Measurements from ENCODE around the gene CABLES1.

CABLES1 gene

DNA sequence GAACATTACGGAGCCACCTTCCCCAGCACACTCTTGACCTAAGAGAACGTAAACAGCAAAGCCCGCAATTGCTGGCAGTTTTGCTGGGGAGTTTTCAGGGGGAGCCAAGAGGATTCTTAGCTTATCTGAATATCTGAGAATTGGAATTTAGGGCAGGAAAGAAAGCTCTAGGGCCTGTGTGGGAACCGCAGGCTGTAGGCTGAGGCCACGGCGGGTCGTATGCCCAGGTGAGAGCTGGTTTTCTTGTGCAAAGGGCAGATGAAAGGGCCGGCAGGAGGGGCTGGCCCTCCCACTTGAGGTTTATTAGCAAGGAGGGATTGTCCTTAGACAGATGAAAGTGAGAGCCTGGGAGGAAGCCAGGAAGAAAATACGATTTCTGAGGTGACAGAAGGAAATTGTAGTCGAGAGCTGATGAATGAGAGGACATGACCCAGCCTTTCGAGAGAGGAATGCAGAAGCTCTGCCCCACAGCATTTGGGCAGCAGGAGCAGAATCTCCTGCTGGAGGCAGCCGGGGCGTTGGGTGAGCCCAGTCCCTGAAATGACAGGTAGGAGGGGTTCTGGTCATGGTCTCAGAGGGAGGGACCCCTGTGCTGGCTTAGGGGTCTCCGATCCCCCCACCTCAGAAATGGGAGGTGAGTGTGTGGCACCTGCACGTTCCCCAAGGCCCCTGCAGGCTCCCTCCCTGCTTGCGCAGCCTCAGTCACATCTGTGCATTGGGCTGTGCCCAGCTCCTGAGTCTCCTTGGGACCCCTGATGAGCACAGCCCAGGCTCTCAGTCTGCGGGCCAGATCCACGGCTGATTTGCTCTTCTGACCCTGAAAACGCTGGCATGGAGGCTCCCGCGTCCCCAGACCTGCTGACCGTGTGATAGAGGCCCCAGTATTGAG is 61.1 kb downstream of the CABLES1 start:
- no peak for DNase-seq

DNA sequence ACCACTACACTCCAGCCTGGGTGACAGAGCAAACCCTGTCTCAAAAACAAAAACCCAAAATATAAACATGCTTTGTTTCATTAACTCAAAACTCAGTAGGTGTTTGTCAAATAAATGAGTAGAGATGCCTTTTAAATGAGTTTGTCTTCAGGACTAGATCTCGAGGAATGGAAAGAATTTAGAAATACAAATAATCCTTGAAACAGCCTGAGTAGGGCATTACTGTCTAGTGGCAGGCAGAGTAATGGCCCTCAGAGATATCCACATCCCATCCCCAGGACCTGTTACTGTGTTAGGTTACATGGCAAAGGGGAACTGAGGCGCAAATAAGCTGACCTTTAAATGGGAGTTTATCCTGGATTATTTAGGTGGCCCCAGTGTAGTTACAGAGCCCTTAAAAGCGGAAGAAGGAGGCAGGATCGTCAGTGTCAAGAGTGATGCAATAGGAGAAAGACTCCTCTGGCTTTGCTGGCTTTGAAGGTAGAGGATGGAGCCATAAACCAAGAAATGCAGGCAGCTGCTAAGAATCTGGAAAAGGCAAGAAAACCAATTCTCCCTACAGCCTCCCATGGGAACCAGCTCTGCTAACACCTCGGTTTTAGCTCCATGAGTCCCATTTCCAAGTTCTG is 63.0 kb downstream of the CABLES1 start:
- no peak for DNase-seq

DNA sequence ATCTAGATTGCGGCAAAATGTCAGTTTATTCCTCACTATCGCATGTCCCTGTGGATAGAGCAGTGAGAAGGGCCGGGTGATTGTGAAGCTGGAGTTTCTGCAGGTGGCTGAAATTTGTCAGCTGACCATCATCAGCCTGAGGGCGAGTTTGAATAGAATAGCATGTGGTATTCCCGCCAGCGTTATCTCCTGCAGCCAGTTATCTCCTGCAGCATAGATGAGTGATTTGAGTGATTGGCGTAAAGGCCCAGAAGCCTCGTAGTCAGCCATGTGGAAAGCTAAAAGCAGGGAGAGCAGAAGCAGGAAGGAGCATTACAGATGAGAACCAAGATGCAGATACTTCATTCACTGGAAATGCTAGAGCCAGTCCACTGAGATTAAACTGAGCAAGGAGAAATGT is 65.5 kb downstream of the CABLES1 start:
- DNase-seq = no peak

DNA sequence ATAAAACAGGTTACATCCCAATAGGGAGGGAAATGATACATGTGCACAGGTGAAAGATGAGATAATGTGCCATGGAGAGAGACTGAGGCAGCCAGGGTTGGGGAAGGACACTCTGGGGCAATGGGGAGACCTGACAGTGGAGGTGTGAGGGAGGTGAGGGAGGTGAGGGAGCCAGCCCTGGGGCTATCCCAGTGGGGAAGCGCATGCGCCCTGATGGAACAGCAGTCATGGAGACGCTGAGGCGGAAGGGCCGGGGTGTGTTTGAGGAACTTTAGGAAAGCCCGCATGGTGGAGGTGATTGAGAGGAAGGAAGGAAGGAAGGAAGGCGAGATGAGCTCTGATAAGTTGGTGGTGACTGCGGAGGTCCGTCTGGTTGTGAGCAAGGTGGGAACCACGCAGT is 66.5 kb downstream of the CABLES1 start:
- DNase-seq = no peak

DNA sequence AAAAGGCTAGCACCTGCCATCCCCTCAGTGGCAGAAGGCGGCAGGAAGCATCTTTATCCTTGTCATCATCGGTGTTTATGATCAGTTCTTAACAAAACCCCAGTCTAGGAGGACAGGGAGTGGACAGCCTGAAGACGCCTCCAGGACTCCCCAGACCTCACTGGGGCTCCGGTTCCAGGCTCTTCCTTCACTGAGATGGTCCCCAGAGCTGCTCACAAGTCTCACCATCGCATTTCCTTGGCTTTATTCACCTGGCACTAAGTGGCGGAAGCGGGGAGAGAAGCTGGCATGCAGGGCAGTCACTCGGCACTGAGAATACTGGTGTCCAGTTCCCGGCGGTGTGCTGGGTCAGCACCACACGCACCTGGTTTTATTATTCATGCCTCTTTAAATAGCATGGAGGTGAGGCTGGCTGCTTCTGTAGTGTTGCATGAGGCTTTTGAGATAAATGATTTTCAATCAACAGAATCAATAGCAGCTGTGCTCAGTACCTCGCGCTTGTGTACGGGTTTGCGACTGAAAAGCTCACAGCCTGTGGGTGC is 68.7 kb downstream of the CABLES1 start:
- DNase-seq = no peak

DNA sequence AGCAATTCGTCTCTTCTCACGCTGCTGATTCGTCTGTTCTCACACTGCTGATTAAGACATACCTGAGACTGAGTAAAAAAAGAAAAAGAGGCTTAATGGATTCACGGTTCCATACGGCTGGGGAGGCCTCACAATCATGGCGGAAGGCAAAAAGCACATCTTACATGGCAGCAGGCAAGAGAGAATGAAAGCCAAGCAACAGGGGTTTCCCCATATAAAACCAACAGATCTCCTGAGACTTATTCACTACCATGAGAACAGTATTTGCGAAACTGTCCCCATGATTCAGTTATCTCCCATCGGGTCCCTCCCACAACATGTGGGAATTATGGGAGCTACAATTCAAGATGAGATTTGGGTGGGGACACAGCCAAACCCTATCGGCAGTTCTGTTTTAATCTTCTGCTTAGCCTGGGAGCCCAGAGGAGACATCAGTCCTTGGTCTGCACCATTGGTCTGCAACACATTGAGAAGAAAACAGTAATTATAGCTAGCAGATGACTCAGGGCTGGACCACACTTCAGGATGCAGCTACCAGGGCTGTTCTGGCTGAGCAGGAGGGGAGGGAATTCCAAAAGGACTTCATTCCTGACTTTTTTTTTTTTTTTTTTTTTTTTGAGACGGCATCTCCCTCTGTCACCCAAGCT is 69.4 kb downstream of the CABLES1 start:
- DNase-seq = no peak

DNA sequence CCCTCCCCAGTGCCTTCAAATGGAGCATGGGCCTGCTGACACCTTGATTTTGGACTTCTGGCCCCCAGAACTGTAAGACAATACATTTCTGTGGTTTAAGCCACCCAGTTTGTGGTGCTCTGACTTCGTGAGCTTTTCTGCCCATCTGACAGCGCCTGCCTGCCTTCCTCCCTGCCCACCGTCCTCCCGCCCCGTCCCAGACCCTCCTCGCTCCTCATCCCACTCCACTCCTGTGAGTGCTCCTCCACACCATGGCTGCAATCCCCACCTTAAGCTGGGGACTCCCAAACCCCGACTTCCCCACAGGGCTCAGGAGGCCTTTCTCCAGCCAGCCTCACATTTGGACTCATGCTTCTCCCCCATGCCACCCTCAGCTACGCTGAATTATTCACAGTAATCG is 70.7 kb downstream of the CABLES1 start:
- DNase-seq = no peak

DNA sequence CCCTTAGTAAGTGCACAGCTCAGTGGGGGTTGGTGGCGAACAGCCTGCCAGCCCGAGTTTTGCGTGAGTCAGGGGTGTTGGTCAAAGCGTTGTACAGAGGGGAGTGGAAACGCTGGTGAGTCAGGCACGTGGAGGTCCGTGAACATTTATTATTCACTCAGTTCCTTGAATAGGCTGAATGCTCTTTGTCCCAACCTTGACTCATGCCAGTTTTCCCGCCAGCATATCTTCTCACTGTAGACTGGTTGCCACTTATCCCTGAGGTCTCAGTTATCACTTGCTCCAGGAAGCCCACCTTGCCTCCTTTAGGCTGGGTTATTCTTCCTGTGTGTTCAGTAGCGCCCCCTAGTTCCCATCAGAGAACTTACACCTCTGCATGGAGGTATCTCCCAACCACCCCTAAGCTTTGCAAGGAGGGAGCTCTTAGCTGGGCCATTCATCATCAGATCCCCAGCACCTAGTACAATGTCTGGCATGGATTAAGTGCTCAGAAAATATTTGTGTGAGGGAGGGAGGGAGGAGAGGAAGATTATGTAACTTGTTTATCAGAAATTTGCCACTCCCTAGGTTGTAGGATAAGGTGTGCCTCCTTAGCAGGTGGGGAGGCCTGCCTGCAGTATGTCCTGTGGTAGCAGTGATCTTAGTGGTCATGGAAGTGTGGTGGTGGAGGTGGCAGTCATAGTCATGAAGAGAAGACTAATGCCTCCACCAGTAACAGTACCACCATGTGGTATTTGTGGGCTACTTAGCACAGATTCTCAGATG is 72.1 kb downstream of the CABLES1 start:
- DNase-seq = no peak

DNA sequence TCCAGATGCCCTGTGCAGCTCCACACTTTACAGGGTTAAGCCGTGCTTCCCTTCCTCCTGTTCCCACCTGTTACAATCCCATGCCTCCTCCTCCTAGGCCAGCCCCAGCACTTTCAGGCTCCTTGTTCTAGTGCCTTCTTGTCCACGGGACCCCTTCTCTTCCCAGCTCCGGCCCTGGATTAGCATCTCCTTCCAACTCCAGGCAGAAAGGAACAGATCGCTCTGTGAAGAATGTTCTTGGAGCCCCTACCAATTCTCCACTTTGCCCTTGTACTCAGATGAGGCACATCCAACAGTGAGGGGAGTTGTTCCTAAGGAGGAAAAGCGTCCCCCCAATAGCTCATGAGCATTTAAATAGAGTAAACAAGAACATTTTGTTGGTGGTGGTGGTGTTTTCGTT is 72.7 kb downstream of the CABLES1 start:
- no peak for DNase-seq

DNA sequence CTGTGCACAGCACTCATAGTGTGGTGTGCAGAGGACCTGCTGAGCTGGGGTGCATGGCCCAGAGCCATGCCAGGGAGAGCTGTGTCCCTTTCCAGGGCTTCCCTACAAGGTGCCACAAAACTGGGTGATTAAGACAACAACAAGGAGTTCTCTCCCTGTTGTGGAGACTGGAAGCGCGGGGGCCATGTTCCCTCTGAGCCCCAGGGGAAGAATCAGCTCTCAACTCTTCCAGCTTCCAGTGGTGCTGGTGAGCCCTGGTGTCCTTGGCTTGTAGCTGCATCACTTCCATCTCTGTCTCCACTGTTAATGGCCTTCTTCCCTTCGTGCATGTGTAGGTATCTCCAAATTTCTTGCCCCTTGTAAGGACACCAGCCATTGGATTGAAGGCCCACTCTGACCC is 73.3 kb downstream of the CABLES1 start:
- no peak for DNase-seq

DNA sequence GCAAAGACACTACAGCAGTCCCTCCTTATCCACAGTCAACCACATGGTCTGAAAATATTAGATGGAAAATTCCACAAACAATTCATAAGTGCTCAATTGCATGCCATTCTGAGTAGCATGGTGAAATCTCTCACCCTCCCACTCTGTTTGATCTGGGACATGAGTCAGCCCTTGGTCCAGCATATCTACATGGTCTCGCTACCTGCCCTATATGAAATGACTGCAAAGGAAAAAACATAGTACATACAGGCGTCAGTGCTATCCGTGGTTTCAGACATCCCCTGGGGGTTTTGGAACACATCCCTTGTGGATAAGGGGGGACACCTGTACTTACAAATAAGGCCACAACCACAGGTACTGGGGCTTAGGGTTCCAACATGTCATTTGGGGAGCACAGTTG is 73.7 kb downstream of the CABLES1 start:
- peak; percentile 20 for DNase-seq

DNA sequence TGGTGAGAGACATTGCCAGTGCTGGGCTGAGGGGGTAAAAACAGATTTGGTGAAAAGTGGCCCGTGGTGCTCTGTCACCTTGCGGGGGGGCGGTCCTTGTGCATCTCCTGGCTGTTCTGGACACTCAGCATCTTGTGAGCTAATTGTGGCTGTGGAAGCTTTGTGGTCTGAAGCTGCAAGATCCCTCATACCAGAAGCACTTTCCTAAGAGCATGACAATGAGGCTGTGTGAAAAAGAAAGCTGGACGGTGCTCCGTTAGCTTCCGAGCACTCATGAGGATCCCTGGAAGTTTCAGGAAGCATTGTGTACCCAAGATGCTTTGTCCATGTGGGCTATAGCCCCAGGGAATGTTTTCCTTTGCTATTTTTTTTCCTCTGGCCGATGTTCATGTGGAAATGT is 74.5 kb downstream of the CABLES1 start:
- DNase-seq = no peak

DNA sequence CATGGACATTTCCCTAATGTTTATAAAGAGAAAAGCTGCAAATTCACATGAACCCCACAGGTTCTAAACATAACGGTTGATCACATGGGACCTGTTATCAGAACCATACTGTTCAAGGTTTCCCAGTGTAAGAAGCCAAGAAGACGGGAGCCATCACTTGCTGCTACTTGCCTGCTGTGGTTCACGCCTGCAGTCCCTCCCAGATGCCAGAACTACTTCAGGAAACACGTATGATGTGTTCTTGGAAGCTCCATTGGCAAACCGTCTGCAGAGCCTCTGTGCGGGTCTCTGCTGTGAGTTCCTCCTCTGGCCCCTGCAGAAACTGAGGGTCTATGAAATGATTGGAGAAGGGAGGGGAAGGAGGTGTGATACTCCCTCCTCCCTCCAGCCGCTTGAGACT is 75.2 kb downstream of the CABLES1 start:
- no peak for DNase-seq

DNA sequence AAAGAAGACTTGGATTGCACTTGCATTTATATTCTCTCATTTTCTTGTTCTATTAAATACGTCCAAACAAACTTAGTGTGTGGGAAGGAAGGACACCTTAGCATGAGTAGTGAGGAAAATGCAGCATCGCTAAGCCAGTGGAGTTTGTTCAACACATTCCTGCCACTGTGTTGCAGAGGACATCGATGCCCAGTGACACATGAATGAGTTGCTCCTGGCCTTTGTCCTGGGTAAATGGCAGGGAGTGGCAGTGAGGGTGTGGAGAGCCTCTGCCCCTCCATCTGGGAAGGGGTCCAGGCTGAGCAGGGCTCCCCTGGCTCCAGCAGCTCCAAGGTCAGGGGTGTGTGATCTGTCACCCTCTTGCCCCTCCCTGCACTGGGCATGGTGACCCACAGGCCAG is 75.9 kb downstream of the CABLES1 start:
- no peak for DNase-seq

DNA sequence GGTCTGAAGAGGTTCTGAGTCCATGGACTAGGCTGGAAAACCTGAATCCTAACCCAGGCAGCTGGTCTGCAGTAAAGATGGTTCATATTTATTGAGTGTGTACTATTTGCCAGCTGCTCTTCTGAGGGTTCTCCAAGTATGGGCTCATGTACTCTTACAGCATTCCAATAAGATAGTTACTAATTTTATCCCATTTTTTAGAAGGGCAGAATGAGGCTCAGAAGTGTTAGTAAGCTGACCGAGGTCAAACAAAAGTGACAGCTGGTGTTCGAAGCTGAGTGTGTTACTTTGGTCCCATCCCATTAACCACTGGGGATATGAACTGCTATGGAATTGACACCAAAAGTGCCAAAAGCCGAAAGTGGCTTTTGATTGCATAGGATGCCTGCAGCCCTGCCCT is 76.9 kb downstream of the CABLES1 start:
- DNase-seq = no peak

DNA sequence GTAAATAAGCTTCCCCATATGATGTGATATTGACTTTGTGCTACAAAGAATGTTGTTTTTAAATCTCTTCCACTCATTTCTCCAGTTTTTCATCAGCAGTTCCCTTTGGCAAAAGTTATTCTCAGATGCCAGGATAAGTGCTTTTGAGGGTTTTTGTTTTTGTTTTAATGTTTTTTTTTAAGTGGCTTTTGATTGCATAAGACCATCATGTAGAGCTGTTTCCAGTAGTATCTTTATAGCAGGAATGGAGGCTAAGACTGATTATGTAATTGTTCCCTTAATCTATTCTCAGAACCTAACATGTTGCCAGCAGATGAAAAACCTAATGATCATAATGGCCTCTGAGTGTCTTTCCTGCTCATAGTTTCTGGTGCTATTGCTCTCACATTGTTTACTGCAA is 77.9 kb downstream of the CABLES1 start:
- no peak for DNase-seq

DNA sequence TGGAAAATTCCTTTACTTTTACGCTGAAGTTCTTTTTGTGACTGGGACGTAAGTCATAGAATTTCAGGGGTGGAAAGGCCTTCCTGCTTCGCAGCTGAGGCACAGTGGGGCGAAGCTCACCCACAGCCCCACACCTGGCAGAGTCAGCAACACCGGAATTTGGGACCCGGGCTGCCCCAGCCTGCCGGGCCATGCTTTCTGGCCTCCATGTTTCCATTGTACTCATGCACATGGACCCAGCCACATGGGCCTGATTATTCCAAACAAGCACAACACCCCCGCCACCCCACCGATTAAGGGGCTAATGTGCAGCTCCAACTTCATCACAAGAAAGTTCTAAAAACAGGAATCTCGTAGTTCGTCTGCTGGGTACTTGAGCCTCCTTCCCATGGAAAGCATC is 82.5 kb downstream of the CABLES1 start:
- no peak for DNase-seq

DNA sequence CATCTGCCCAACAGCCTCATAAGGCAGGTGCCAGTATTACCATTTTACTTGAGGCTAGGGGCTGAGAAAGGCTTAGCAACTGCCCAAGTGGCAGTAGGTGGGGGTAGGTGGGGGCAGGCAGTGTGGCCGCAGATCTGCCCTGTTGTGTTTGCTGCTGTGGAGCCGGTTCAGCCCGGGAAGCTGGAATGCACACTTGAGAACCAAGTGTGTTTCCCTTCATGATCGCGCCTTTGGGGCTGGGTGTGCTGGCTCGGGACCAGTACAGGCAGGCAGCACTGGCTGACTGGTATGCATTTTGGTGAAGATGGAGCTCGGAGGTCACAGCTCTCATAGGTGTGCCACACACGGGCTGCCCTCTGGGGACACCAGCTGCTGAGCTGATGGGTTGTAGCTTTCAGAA is 85.1 kb downstream of the CABLES1 start:
- no peak for DNase-seq

DNA sequence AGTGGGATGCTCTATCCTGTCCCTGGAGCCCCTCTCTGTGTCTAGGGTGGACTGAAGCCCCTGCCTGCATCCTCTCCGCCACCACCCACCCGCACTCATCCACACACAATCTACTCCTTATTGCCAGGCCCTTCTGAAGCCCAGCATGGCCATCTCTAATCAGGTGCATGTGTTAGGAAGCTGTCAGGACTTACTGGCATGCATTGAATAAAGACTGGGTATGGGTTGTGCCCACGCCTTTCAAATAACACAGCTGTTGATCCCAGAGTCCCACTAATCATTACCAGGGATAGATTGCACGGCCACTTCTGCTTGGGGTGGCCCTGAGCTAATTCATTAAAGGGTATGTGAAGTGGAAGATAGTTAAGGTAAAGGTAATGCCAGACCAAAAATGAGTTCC is 88.4 kb downstream of the CABLES1 start:
- no peak for DNase-seq

DNA sequence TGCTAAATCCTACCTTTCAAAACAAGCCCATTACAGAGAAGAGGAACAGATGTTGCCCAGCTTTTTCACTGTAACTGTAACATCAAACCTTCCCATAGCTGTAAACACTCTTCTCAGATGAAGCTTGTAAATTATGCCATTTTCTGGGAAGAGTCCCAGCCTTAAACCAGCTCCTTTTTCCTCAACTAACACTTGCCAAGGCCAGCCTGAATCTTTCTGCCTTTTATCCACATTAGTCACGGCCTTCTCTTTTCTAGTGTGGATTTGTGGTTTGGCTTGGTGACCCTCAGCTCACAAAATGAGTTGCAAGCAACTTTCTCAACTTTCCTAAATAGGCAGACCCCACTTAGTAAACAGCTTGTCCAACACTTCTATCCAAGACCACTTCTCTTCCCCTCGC is 90.2 kb downstream of the CABLES1 start:
- no peak for DNase-seq

DNA sequence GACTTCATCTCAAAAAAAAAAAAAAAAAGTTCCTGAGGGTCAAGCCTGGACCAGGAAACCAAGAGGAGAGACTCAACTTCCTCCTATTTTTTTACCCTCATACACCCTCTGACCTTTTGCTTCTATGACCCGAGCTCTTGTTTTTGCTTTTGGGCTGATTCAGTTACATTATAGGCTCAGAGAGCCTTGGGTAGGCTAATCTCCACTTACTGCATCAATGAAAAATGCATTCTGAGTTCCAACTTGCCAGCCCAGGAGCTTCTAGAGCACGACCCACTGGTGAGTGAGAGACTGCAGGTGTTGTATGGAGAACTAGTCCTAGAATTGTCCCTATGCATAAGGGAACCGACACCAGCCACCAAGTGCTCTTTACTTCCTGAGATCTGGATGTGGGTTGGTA is 91.1 kb downstream of the CABLES1 start:
- DNase-seq = no peak

DNA sequence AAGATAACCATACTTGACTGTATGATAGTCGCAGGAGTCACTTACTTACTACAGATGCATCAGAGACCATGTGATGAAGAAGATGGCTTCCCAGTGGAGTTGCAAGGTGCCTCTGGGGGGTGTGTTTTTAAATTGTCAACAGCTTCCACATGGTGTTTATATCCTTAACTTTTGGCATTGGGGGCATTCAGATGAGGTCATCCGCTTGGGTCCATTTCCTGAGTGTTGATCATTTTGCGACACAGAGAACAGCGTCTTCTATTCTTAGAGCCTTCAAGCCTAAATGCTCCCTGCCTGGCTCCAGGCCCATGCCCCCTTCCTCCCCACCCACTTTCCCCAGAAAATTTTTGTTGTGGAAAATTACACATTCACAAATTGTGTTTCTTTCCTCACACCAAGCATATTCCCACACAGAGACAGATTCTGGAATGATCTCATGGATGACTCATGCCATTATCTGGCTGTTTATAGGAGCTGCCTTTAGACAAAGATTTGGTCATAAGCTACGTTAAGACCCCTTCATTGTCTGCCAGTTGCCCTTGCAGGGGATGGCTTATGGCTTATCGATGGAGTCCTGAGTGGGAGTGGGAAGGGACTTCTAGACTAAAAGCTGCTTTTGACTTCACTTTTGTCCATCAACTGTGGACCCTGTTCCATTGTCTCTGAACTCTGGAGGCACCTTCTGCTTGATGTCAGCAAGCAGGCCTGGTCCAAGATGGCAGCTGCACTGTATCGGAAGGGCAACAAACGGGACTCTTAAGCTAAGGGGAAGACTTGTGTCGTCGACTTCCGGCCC is 91.8 kb downstream of the CABLES1 start:
- no peak for DNase-seq
